ENCODE results near the gene STK16.

STK16 gene

DNA sequence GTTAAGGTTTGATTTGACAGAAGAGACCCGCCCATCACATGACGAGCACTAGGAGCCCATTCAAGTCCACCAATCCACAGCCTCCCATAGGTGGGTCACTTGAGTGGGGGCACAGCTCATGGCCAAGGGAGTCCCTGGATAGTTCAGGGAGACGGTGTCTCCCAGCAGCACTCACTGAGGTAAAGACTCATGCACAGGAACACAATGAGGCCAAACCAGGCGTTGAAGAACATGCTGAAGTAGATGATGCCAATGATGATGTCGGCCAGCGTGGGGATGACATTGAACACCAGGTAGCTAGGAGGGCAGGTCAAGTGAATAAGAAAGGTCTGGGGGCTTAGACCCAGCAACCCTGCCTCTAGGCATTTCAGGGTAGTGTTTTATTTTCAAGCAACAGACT lies 30.5 kb upstream of the STK16 start:
- no peak for FAIRE-seq

GRCh38 chr2:219215871-219216534 lies 29.3 kb upstream of the STK16 start:
- FAIRE-seq, result no peak

DNA sequence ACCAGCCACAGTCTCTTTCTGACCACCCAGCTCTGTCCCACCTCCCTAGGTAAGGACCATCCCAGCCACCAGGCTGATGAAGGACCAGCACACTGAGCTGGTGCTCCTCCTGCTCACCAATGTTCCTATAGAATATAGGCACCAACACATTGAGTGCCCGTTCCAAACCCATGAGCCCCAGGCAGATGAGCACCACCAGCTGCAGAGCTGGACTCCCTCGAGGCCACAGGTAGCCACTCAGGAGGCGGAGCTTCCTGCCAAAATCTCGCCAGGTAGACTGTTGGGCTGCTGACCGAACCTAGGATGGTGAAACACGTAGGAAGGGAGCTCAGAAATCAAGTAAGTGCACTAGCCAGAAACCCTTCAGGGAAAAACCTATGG lies 28.8 kb upstream of the STK16 start:
- no peak for FAIRE-seq

DNA sequence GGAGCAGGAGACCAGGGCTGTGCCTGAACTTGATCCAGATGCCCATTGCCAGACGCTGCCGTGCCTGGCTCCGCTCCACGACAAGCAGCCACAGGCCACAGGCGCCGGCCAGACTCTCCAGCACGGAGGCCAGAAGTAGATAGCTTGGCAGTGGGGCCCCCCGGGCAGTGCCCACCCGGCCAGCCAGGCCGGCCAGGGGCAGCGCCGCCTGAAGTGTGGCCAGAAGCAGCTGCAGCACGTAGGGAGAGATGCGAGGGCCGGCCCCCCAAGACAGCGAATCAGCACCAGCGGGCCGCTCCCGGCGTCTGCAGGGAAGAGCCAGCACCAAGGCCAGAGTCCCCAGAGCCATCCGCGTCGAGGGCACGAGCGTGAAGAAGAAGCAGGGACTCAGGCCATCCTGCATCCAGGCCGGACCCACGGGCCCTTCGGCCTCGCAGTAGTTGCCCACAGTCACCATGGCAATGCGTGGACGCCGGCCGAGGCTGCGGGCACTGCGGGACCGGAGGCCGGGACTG lies 27.0 kb upstream of the STK16 start:
- no peak for FAIRE-seq

GRCh38 chr2:219218732-219219701 lies 26.3 kb upstream of the STK16 start, which contains the start of gene ABCB6:
ABCB6 (minus strand) TSS chr2:219218958; CDS start chr2:219218673, 285 bp downstream.
- FAIRE-seq, result peak; percentile 51

DNA sequence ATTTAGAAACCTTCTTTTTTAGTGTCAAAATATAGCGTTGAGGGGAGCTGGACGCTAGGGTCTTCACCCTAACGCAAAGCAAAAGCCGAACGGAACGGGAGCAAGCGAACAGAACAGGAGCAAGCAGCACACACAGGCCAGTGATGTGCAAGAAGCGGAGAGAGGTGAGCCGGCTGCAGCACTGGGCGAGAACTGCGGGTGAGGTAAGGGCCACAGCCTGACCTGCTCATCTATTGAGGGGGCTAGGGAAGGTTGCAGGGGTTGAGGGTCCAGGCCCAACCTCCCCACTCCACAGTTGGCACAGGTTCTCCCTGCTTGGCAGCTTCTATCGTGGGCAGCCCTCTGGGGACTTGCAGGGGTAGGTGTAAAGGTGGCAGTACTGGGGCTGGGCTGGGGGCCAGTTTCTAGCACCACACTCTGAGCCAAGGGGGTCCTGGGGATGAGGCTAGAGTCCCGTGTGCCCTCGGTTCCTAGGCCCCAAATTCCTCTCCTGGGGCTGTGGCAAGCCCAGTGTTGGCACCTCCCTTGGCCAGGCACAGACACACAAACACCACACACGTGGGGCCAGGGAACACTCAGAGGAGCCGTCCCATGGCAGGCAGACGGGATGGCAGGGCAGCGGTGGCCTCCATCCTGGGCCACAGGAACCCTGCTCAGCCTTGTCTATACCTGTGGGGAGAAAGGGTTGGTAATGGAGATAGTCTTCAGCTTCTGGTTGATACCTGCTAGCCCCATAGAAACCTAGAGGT lies 25.3 kb upstream of the STK16 start:
- no peak for FAIRE-seq

DNA sequence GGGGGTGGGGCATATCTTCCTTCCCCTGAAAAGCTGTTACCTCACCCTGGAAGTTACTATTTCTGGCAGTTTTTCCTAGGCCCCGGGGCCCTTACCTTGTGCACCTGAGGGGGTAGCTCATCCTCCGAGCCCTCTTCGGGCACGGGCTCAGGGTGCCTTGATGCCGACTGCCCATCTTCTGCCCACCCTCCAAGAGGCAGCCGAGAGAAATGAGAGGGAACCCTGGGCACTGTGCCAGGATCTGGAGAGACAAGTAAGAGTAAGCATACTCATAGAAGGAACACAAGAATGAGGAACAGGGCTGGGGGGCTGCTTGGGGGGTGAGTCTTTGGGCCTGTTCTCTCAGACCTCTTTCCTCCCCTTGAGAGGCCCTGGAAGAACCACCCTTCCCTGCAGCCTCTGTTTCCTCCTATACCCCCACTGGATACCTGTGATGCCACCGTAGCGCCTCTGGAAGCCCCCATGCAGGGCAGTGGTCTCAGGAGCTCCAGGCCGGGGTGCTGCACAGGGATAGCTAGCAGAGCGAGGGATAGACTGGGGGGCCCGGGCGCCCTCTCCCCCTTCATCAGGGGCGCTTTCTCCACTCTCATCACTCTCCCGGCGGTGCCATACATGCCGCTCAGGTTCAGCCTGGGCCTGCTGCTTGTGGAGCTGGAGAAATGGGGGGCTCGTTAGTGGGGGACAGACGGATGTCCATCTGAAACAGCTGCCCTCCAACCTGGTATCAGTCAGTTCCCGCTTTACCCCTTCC lies 24.5 kb upstream of the STK16 start:
- no peak for FAIRE-seq

DNA sequence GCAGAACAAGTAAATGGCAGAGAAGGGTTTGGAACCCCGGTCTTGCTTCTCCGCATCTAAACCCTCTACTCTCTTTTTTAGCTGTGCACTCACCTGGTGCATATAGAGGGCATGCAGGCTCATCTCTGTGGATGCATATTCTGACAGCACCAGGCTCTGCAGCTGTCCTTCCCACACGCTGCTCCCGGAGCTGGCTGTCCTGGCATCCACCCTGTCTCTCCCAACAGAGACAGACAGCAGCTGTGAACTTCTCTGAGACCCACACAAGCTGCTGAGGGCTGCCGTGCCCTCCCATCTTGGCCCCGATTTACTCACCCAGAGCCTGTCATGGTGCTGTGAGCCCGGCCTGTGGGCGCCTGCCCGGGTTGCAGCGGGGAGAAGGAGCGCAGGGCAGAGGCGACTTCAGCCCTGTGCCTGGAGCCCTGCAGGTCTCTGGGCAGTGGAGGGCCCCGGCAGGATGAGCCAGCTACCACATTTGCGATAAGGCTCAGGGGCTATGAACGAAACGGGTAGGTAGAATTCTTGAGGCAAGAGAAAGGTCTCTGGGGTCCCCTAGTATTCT lies 23.2 kb upstream of the STK16 start:
- FAIRE-seq, result no peak

DNA sequence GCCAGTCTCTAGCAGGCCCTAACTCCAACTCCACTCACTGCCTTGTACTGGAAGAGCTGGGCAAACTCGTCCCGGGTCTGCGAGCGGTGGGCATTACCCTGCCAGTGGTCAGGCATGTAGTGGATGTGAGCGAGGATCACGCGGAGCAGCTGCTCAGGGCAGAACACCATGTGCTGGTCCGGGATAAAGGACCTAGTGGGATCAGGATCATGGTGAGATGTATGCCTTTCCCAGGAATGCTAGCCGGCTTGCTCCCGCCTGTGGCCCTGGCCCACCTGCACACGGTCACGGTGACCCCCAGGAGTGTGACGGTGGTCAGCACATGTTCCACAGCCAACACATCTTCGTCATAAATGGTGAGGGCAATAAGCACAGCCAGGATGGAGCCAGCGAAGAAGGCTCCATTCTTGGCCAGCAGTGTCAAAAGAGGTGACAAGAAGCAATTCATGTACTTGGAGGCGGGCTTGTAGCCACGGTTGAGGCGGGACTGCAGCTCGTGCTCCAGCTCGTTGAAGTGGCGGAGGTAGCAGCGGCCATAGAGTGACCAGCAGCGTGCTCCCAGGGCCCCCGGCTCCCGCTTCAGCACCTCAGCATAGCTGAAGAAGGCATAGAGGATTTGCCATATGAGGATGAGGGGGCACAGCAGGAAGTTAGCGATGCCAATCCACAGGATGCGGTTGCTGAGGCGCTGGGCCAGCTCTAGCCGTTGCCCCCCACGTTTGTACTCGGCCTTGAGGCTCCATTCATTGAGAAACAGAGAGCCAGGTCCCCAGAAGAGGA lies 21.3 kb upstream of the STK16 start:
- FAIRE-seq, result no peak

- no peak for FAIRE-seq
These were observed 19.9 kb upstream of the STK16 start for GRCh38 chr2:219225350-219225749.

- no peak for FAIRE-seq
These were observed 17.0 kb upstream of the STK16 start for GRCh38 chr2:219228041-219228910.

DNA sequence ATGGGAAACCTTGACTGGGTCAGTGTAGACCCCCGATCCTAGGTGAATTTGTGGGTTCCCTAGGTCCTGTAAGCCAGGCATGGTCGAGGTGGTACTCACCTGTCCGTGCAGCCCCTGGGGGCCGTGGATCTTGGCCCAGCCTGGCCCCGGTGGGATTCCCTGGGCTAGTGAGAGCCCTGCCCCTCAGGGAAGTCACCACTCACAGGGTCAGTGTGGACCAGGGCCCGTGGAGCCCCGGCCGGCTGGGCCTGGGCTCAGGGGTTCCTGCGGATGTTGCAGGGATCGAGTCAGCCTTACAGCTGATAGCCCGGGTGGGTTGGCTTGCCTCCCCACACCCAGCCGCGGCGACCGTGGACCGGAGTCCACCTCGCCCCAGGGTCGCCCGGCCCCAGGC lies 16.4 kb upstream of the STK16 start:
- FAIRE-seq, result no peak

GRCh38 chr2:219229305-219230058 lies 15.8 kb upstream of the STK16 start, which contains the start of the genes ANKZF1 and ATG9A:
ANKZF1 (plus strand) TSS chr2:219229806; CDS start chr2:219230258, 452 bp downstream.
ATG9A (minus strand) TSS chr2:219229636; CDS start chr2:219228024, 1,612 bp downstream.
- peak; percentile 17 for FAIRE-seq

DNA sequence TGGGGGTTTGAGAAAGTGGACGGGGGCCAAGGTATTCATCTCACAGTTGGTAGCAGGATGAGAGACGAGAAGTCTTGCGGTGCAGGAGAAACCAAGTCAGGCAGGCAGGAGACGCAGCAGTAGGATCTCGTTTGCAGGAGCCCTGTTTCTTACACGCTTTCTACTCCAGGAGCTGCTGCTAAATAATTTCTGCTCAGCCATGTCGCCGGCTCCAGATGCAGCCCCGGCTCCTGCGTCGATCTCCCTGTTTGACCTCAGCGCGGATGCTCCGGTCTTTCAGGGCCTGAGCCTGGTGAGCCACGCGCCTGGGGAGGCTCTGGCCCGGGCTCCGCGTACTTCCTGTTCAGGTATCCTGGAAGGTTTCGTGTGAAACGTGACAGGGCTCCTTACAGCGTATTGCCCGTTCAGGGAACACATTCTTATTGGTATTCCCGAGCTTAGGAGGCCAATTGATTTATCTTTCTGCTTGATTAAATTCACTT lies 15.2 kb upstream of the STK16 start:
- FAIRE-seq, result no peak

GRCh38 chr2:219234331-219234730 lies 10.9 kb upstream of the STK16 start:
- FAIRE-seq, result no peak

GRCh38 chr2:219243291-219243761 lies 2.0 kb upstream of the STK16 start:
- no peak for FAIRE-seq

DNA sequence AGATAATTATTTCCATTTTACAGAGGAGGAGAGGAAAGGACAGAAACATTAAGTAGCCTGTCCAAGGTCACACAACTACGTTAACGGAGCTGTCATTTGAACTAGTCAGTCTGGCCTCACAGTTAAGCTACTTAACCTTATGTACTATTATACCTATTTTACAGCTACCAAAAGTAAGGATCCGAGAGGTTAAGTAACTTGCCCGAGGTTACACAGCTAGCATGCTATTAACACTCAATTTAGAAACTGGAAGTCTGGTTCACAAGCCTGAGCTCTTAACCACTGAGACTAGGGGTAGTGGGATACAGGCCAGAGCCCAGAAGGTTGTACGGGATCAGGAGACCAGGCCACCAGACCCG lies 511 bp upstream of the STK16 start:
- no peak for FAIRE-seq

- FAIRE-seq, result no peak
These were observed 586 bp downstream of the STK16 start for GRCh38 chr2:219245899-219246230.

DNA sequence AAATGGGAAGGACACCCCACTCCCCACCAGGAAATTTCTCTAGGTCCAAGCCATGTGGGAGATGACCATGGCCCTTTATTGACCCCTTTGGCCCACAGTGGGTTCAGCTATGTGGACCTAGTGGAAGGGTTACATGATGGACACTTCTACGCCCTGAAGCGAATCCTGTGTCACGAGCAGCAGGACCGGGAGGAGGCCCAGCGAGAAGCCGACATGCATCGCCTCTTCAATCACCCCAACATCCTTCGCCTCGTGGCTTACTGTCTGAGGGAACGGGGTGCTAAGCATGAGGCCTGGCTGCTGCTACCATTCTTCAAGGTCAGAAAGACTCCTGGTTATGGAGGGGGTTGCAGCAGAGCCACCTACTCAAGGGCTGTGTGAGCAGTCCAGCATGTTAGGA lies 1.3 kb downstream of the STK16 start:
- FAIRE-seq, result no peak

All from islet of Langerhans (tissue), 1 donor.